HG03280 (cell line): ENCODE data around the gene NF2.

Experiments
- ATAC-seq: cut with Tn5 transposase; IDR thresholded peaks from one replicate; pipeline ENCODE4 v1.9.1; 2021; ENCODE audit warnings: mild to moderate bottlenecking, moderate library complexity; ENCODE audit not compliant: unreplicated experiment

The NF2 gene

GRCh38 chr22:29629903-29630516 lies 26.6 kb downstream of the NF2 start:
- ATAC-seq, result no peak

- ATAC-seq, result no peak
These were observed 27.6 kb downstream of the NF2 start for GRCh38 chr22:29630987-29631386.

GRCh38 chr22:29631725-29632124 lies 28.3 kb downstream of the NF2 start:
- no peak for ATAC-seq

GRCh38 chr22:29632672-29633071 lies 29.2 kb downstream of the NF2 start:
- ATAC-seq, result no peak

GRCh38 chr22:29633514-29634312 lies 30.3 kb downstream of the NF2 start:
- no peak for ATAC-seq

GRCh38 chr22:29634847-29635246 lies 31.4 kb downstream of the NF2 start:
- no peak for ATAC-seq

- no peak for ATAC-seq
These were observed 32.4 kb downstream of the NF2 start for GRCh38 chr22:29635734-29636357.

GRCh38 chr22:29636751-29637150 lies 33.3 kb downstream of the NF2 start:
- ATAC-seq, result no peak

- no peak for ATAC-seq
These were observed 33.7 kb downstream of the NF2 start for GRCh38 chr22:29637181-29637580.

- no peak for ATAC-seq
These were observed 35.2 kb downstream of the NF2 start for GRCh38 chr22:29638678-29639077.

- no peak for ATAC-seq
These were observed 35.7 kb downstream of the NF2 start for GRCh38 chr22:29639096-29639495.

- no peak for ATAC-seq
These were observed 37.7 kb downstream of the NF2 start for GRCh38 chr22:29641042-29641699.

GRCh38 chr22:29641700-29642330 lies 38.4 kb downstream of the NF2 start:
- no peak for ATAC-seq

GRCh38 chr22:29642694-29643093 lies 39.3 kb downstream of the NF2 start:
- no peak for ATAC-seq

- ATAC-seq, result no peak
These were observed 44.7 kb downstream of the NF2 start for GRCh38 chr22:29647954-29648737.

GRCh38 chr22:29650370-29650769 lies 46.9 kb downstream of the NF2 start:
- ATAC-seq, result no peak

GRCh38 chr22:29651652-29652051 lies 48.2 kb downstream of the NF2 start:
- ATAC-seq, result no peak

GRCh38 chr22:29654420-29654819 lies 51.0 kb downstream of the NF2 start:
- ATAC-seq, result no peak

- no peak for ATAC-seq
These were observed 51.4 kb downstream of the NF2 start for GRCh38 chr22:29654882-29655281.

- no peak for ATAC-seq
These were observed 54.7 kb downstream of the NF2 start for GRCh38 chr22:29658176-29658575.
